NOMO-1 (cell line): ENCODE data around the gene GRAMD1C.

Experiments
- DNase-seq, 2 experiments: peaks; one replicate each; lab custom pipeline; 2025; ENCODE audit not compliant: unreplicated experiment in 2 of 2; lab: John Stamatoyannopoulos, UW

GRAMD1C gene

GRCh38 chr3:113947372-113948014, 108.9 kb downstream of the GRAMD1C start, which contains the start of gene ZDHHC23:
ZDHHC23 (plus strand) TSS chr3:113948013; CDS start chr3:113948803, 790 bp downstream.
- DNase-seq: peak; percentile 66 to 68

GRCh38 chr3:113948015-113948917, 109.7 kb downstream of the GRAMD1C start:
- no peak for DNase-seq

GRCh38 chr3:113952921-113953320, 114.3 kb downstream of the GRAMD1C start:
- DNase-seq: no peak

GRCh38 chr3:113953677-113954076, 115.1 kb downstream of the GRAMD1C start:
- DNase-seq: no peak

- DNase-seq: no peak
Measured at GRCh38 chr3:113954091-113954685, 115.6 kb downstream of the GRAMD1C start.

GRCh38 chr3:113963879-113964278, 125.3 kb downstream of the GRAMD1C start:
- DNase-seq: no peak

GRCh38 chr3:113966172-113966571, 127.6 kb downstream of the GRAMD1C start:
- no peak for DNase-seq

- DNase-seq: no peak
Measured at GRCh38 chr3:113968986-113969385, 130.4 kb downstream of the GRAMD1C start.

- DNase-seq: no peak
Measured at GRCh38 chr3:113977822-113978221, 139.2 kb downstream of the GRAMD1C start.

- DNase-seq: no peak
Measured at GRCh38 chr3:113979916-113980315, 141.3 kb downstream of the GRAMD1C start.

GRCh38 chr3:113981803-113982202, 143.2 kb downstream of the GRAMD1C start:
- peak in 1 of 2 experiments; percentile 12 for DNase-seq

- DNase-seq: no peak
Measured at GRCh38 chr3:113983544-113983943, 145.0 kb downstream of the GRAMD1C start.

- peak; percentile 24 to 36 for DNase-seq
Measured at GRCh38 chr3:113985541-113985940, 147.0 kb downstream of the GRAMD1C start.
